Measurements from ENCODE around the gene CHMP2A. TPM values are rescaled to one million over a fixed set of nuclear protein-coding genes. Genes with fewer than 3 reads are reported as not detected.
A peak's percentile ranks its signal among the peaks of the same experiment; 100 is the strongest.

CHMP2A gene
- total and polyA plus RNA-seq, 5 donors from 2014 or later, result 83.1 to 273 (median 216) TPM

DNA sequence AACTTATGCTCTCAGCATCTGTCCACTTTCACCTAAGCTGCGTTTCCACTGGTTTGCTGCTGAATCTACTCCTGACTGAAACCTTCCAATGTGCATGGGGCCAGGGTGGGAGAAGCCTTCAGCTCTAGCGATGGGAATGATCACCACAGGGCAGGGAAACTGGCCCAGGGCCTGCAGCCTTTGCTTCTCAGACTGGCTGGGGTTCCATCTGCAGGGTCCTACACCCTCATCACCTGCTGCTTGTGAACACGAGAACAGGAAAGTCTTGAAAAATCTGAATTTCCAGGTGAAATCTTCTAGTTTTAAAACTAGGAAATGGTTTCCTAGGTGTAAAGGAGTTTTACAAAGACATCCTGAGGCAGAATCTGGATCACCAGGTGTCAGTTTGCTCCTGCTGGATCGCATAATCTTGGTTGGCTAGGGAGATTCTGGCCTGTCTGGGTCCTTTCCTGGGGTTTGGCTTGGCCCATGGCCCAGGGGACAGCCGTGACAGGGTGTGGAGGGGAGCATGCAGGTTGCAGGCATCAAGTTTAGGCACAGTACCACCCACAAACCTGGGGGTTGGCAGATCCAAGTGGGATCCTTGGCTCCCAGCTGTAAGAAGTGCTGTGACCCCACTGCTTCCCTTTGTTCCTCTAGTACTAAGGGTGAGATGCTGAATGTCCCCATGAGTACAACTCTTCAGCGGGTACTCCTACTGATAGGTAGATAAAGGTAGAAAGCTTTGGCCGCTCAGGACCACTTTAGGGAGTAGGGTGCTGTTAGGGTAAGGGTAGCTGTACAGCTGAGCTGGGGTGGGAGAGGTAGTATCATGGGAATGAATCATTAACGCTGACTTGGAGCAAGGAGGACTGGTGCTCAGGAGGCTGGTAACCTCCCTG lies 5.3 kb upstream of the CHMP2A start:
- DNase-seq (no peak), ATAC-seq (ENCODE audit: low read depth in 2 of 2) (no peak)
- Histone ChIP-seq H3K27ac (ENCODE audit: insufficient read depth, low read length, poor library complexity, severe bottlenecking) (peak overlapping the region; percentile 93), H3K4me3 (ENCODE audit: low read depth, low read length) (peak overlapping the region; percentile 82), H3K27me3 (ENCODE audit: control insufficient read depth, insufficient read depth, low read length) (no peaks in the 10 kb centered on the region), H3K36me3 (ENCODE audit: control insufficient read depth, insufficient read depth, low read length) (peaks cover 10% of the 10 kb centered on the region), H3K9me3 (ENCODE audit: control insufficient read depth in 2 of 2, low read length in 2 of 2) (no peaks in the 10 kb centered on the region), H3K4me1 (ENCODE audit: control insufficient read depth, insufficient read depth, low read length, poor library complexity, severe bottlenecking) (peaks cover 62% of the 10 kb centered on the region)
- H3K4me1 Mint-ChIP-seq, result peaks cover 0 to 75% (median 38%) of the 10 kb centered on the region in 4 donors
- peak overlapping the region in 2 of 3 donors; percentile 98 to 99 for H3K27ac Mint-ChIP-seq
- no peaks in the 10 kb centered on the region for H3K27me3 Mint-ChIP-seq
- peak overlapping the region; percentile 96 to 97 (median 97) for H3K4me3 Mint-ChIP-seq
- H3K36me3 Mint-ChIP-seq, result peaks cover 9% of the 10 kb centered on the region
- peaks cover 0 to 6% (median 0%) of the 10 kb centered on the region in 7 donors for H3K9me3 Mint-ChIP-seq

DNA sequence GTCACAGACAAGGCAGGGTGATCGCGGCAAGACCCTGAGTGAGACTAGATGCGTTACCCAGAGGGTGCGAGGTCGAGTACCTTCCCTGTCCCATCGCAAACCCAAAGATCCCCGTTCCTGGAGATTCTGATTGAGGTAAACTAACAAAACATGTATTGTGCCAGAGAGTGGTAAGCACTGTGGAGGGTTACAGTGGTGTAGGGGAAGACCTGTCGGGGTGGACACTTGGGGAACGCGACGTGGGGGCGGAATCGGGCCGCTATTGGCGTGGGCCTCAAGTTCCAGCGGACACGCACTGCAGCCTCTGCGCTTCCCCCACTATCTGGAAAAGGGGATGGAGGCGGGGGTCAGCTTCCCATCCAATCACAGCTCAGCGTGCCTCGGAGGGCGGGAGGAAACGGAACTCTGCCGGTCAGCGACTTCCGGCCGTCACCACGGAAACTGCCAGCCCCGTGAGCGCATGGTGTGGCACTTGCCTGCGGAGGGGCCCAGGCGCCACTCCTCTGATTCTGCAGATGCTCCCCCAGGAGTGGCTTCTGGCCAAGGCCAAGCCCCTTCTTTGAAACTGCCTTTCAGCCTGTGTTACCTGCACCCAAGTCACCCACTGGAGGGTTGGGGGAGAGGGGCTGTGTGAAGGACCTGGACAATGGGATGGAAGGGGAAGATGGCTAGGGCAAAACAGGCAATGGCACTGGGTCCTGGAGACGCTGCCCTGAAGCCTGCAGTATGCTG lies 4.5 kb upstream of the CHMP2A start:
- Histone ChIP-seq H3K9me3 (ENCODE audit: control insufficient read depth in 2 of 2, low read length in 2 of 2) (no peaks in the 10 kb centered on the region), H3K4me3 (ENCODE audit: low read depth, low read length) (peak overlapping the region; percentile 82), H3K4me1 (ENCODE audit: control insufficient read depth, insufficient read depth, low read length, poor library complexity, severe bottlenecking) (peaks cover 67% of the 10 kb centered on the region), H3K27me3 (ENCODE audit: control insufficient read depth, insufficient read depth, low read length) (no peaks in the 10 kb centered on the region), H3K27ac (ENCODE audit: insufficient read depth, low read length, poor library complexity, severe bottlenecking) (peak overlapping the region; percentile 93), H3K36me3 (ENCODE audit: control insufficient read depth, insufficient read depth, low read length) (peaks cover 10% of the 10 kb centered on the region)
- H3K27me3 Mint-ChIP-seq, result no peaks in the 10 kb centered on the region
- peaks cover 0 to 7% (median 0%) of the 10 kb centered on the region in 7 donors for H3K9me3 Mint-ChIP-seq
- H3K4me1 Mint-ChIP-seq, result peaks cover 0 to 82% (median 43%) of the 10 kb centered on the region in 4 donors
- DNase-seq (peak in 2 of 3 donors; percentile 47 to 75), ATAC-seq (ENCODE audit: low read depth in 2 of 2) (no peak)
- peak overlapping the region; percentile 96 to 97 (median 97) for H3K4me3 Mint-ChIP-seq
- H3K36me3 Mint-ChIP-seq, result peaks cover 9% of the 10 kb centered on the region
- peak overlapping the region; percentile 98 to 99 (median 98) for H3K27ac Mint-ChIP-seq

DNA sequence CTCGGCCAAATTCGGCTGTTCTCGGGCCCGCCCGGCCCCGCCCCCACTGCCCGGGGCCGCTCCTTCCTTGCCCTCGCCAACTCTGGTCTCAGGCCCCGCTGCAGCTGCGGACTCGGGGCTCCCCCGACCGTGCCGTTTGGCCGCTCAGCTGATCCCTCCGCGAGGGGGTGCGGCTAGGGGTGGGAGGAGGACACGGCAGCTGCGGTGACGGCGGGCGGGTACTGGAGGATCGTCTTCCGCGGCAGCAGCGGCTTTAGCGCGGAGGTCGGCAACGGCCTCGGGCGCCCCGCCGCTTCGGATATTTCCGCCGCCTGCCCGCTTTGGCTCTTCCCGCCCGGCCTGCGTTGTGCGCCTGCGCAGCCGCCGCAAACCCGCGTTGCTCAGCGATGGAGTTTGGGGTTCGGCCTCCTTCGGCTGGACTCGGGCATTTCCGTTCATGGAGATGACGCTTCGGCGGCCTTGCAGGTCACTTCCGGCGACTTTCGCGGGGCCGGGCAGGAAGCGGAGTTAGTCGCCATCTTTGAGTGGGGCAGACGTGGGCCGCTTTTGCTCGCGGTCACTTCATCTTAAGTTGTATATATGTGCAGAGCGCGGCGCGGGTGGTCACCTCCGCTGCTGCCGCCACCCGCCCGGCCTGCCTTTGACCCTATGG lies 3.8 kb upstream of the CHMP2A start:
- H3K4me3 ChIP-seq (ENCODE audit: low read depth, low read length), result peak overlapping the region; percentile 82
- ATAC-seq (ENCODE audit: low read depth in 2 of 2) (peak; percentile 67 to 75), DNase-seq (peak; percentile 99 to 100 (median 100))
- H3K9me3 ChIP-seq (ENCODE audit: control insufficient read depth in 2 of 2, low read length in 2 of 2), result no peaks in the 10 kb centered on the region
- H3K27me3 ChIP-seq (ENCODE audit: control insufficient read depth, insufficient read depth, low read length), result no peaks in the 10 kb centered on the region
- H3K4me1 ChIP-seq (ENCODE audit: control insufficient read depth, insufficient read depth, low read length, poor library complexity, severe bottlenecking), result peaks cover 74% of the 10 kb centered on the region
- Mint-ChIP-seq H3K4me1 (peaks cover 0 to 84% (median 42%) of the 10 kb centered on the region in 4 donors), H3K27ac (peak overlapping the region; percentile 98 to 99 (median 98)), H3K4me3 (peak overlapping the region; percentile 96 to 97 (median 97)), H3K9me3 (peaks cover 0 to 6% (median 0%) of the 10 kb centered on the region in 7 donors), H3K27me3 (no peaks in the 10 kb centered on the region), H3K36me3 (peaks cover 12% of the 10 kb centered on the region)
- peaks cover 10% of the 10 kb centered on the region for H3K36me3 ChIP-seq (ENCODE audit: control insufficient read depth, insufficient read depth, low read length)
- peak overlapping the region; percentile 93 for H3K27ac ChIP-seq (ENCODE audit: insufficient read depth, low read length, poor library complexity, severe bottlenecking)

DNA sequence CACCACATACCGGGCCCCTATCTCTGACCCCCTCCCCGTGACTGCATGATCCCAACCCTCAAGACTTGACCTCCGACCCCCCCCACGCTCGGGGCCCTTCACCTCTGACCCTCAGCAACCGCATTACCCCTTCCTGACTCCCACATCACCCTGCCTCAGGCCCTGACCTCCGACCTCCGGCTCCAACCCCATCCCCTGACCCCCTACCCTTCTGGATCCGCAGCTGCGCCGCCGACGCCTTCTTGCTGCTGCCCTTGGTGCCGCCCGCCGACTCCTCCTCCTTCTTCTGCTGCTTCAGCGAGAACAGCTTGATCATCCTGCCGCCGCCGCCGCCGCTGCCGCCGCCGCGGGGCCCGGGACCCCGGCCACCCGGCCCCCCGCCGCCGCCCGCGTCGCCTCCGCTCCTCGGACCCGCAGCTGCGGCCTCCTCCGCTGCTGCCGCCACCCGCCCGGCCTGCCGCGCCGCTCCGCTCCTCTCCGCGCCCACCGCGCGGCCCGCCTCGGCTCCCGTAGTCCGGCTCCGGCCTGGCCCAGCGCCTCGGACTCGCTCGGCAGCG lies 3.2 kb upstream of the CHMP2A start, which contains the start of gene UBE2M:
Gene UBE2M, minus strand, starts transcription at position 546 of the 557 bp plus-strand sequence. Its CDS starts 230 bp downstream, at position 316.
- Histone ChIP-seq H3K4me1 (ENCODE audit: control insufficient read depth, insufficient read depth, low read length, poor library complexity, severe bottlenecking) (peaks cover 73% of the 10 kb centered on the region), H3K4me3 (ENCODE audit: low read depth, low read length) (peak within 1 kb of the TSS; percentile 82), H3K36me3 (ENCODE audit: control insufficient read depth, insufficient read depth, low read length) (peaks cover 10% of the 10 kb centered on the region), H3K27me3 (ENCODE audit: control insufficient read depth, insufficient read depth, low read length) (no peaks in the 10 kb centered on the region), H3K27ac (ENCODE audit: insufficient read depth, low read length, poor library complexity, severe bottlenecking) (peak within 1 kb of the TSS; percentile 93), H3K9me3 (ENCODE audit: control insufficient read depth in 2 of 2, low read length in 2 of 2) (no peaks in the 10 kb centered on the region)
- peaks cover 0 to 81% (median 40%) of the 10 kb centered on the region in 4 donors for H3K4me1 Mint-ChIP-seq
- H3K27ac Mint-ChIP-seq, result peak within 1 kb of the TSS; percentile 98 to 99 (median 98)
- H3K36me3 Mint-ChIP-seq, result peaks cover 15% of the 10 kb centered on the region
- H3K4me3 Mint-ChIP-seq, result peak within 1 kb of the TSS; percentile 96 to 97 (median 97)
- H3K9me3 Mint-ChIP-seq, result peaks cover 0 to 4% (median 0%) of the 10 kb centered on the region in 7 donors
- ATAC-seq (ENCODE audit: low read depth in 2 of 2) (peak in 1 of 2 donors; percentile 11), DNase-seq (peak; percentile 53 to 68 (median 63))
- H3K27me3 Mint-ChIP-seq, result no peaks in the 10 kb centered on the region

DNA sequence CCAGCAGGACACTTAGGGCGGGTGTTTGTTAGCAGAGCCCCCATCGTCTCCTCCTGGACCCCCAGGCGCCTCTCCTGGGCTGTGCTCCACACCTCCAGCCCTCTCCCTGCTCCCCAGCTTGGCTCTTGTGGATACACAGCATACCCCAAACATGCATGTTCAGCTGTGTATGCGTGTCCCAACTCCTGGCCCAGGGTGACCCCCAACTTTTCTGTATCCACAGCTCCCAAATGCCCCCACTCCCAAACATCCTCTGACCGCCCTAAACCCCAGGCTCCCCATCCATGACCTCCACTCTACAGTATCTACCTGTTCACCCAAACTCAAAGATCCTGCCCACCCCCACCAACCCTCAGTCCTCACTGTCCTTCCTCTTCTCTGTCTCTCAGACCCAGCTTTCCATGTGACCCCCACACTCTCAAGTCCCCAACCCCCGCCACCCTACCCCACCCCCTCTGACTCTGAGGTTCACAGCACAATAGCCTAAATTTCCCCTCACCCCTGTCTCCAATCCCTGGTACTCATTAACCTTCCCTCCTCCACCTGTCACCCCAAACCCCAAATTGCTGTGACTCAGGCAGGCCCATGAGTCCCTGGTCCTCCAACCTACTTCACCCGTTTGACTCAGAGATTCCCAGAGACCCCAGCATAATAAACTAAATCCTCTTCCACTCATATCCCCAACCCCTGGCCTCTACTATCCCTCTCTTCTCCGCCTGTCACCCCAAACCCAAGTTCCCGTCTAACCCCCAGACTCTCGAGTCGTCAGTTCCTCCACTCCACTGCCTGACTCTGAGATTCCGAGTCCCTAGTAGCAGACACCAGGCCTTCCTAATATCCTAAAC lies 2.5 kb upstream of the CHMP2A start:
- DNase-seq, result no peak
- ATAC-seq (ENCODE audit: low read depth in 2 of 2), result no peak
- H3K4me1 Mint-ChIP-seq, result peaks cover 0 to 83% (median 45%) of the 10 kb centered on the region in 4 donors

DNA sequence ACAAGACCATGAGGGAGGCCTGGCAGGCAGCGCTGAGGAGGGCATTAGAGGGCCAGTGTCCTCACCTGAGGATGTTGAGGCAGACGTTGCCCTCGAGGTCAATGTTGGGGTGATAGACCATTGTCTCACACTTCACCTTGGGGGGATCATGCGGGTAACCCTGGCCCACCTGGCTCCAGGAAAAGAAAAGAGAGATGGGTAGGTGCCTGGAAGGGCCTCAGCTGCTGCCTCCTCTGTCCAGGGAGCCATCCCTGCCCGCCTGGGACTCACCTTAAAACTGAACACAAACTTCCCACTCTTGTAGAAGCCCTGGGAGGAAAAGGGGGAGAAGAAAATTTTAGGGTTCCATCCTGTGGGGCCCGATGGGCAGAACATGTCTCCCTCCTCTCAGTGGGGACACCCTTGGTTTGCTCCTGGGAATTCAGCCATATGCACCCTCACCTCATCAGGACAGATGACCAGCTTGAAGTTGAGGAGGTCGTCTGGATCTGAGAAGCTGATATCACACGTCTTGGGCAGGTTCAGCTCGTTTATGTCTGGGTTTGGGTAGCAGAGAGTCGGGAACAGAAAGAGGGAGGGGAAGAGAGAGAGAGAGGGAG lies 1.8 kb upstream of the CHMP2A start:
- H3K4me3 ChIP-seq (ENCODE audit: low read depth, low read length), result peak overlapping the region; percentile 81
- peak overlapping the region; percentile 93 for H3K27ac ChIP-seq (ENCODE audit: insufficient read depth, low read length, poor library complexity, severe bottlenecking)
- no peaks in the 10 kb centered on the region for H3K27me3 ChIP-seq (ENCODE audit: control insufficient read depth, insufficient read depth, low read length)
- peak overlapping the region; percentile 38 to 98 (median 62) for H3K27ac Mint-ChIP-seq
- H3K4me1 Mint-ChIP-seq, result peaks cover 0 to 83% (median 46%) of the 10 kb centered on the region in 4 donors
- H3K4me1 ChIP-seq (ENCODE audit: control insufficient read depth, insufficient read depth, low read length, poor library complexity, severe bottlenecking), result peaks cover 59% of the 10 kb centered on the region
- peaks cover 22% of the 10 kb centered on the region for H3K36me3 ChIP-seq (ENCODE audit: control insufficient read depth, insufficient read depth, low read length)
- no peaks in the 10 kb centered on the region for H3K27me3 Mint-ChIP-seq
- H3K4me3 Mint-ChIP-seq, result peak overlapping the region; percentile 76 to 97 (median 96)
- H3K9me3 ChIP-seq (ENCODE audit: control insufficient read depth in 2 of 2, low read length in 2 of 2), result no peaks in the 10 kb centered on the region
- H3K36me3 Mint-ChIP-seq, result peaks cover 27% of the 10 kb centered on the region
- ATAC-seq (ENCODE audit: low read depth in 2 of 2), result no peak
- H3K9me3 Mint-ChIP-seq, result peaks cover 0 to 2% (median 0%) of the 10 kb centered on the region in 7 donors
- DNase-seq, result no peak

More for the DNA sequence above, 2.5 kb upstream of the CHMP2A start:
- H3K4me3 Mint-ChIP-seq, result peak overlapping the region; percentile 89 to 97 (median 96)
- no peaks in the 10 kb centered on the region for H3K27me3 Mint-ChIP-seq
- Histone ChIP-seq H3K27me3 (ENCODE audit: control insufficient read depth, insufficient read depth, low read length) (no peaks in the 10 kb centered on the region), H3K36me3 (ENCODE audit: control insufficient read depth, insufficient read depth, low read length) (peaks cover 15% of the 10 kb centered on the region), H3K27ac (ENCODE audit: insufficient read depth, low read length, poor library complexity, severe bottlenecking) (peak overlapping the region; percentile 93), H3K4me1 (ENCODE audit: control insufficient read depth, insufficient read depth, low read length, poor library complexity, severe bottlenecking) (peaks cover 66% of the 10 kb centered on the region), H3K4me3 (ENCODE audit: low read depth, low read length) (peak overlapping the region; percentile 81), H3K9me3 (ENCODE audit: control insufficient read depth in 2 of 2, low read length in 2 of 2) (no peaks in the 10 kb centered on the region)
- H3K9me3 Mint-ChIP-seq, result peaks cover 0 to 2% (median 0%) of the 10 kb centered on the region in 7 donors
- peak overlapping the region; percentile 92 to 98 (median 94) for H3K27ac Mint-ChIP-seq
- peaks cover 21% of the 10 kb centered on the region for H3K36me3 Mint-ChIP-seq

Measured in CD4-positive, CD25-positive, alpha-beta regulatory T cell (primary cell).